Skeletal muscle satellite cell (primary cell): ENCODE results near the gene IKZF1. TPM values are rescaled to one million over a fixed set of nuclear protein-coding genes. Genes with fewer than 3 reads are reported as not detected.
A peak's percentile ranks its signal among the peaks of the same experiment; 100 is the strongest.

Experiments
- H3K27me3 ChIP-seq: 2 replicates; pipeline ENCODE4 v1.7.0; 2013; ENCODE audit warnings: low read length; ENCODE audit not compliant: control insufficient read depth, insufficient read depth
- H3K36me3 ChIP-seq: 2 replicates; pipeline ENCODE4 v1.7.0; 2013; ENCODE audit warnings: mild to moderate bottlenecking, control low read depth, low read length; ENCODE audit not compliant: insufficient read depth
- H3K4me1 ChIP-seq: 2 replicates; pipeline ENCODE4 v1.7.0; 2013; ENCODE audit warnings: low read length; ENCODE audit not compliant: control insufficient read depth, insufficient read depth
- H3K4me2 ChIP-seq: 2 replicates; pipeline ENCODE4 v1.7.0; 2013; ENCODE audit warnings: mild to moderate bottlenecking, low read length
- H3K4me3 ChIP-seq: 2 replicates; pipeline ENCODE4 v1.7.0; 2013; ENCODE audit warnings: low read length
- H3K9ac ChIP-seq: 2 replicates; pipeline ENCODE4 v1.7.0; 2013; ENCODE audit warnings: mild to moderate bottlenecking, low read depth, low read length, moderate library complexity
- H3K9me3 ChIP-seq: replicated peaks from 2 replicates; pipeline ENCODE4 v1.7.0; 2013; ENCODE audit warnings: mild to moderate bottlenecking, control low read depth, low read length
- small RNA-seq: library from RNA; depleted of rRNA; stranded (forward); fragments of <200 nt; gene quantifications from one replicate; pipeline ENCODE3, GENCODE V24; 2012

IKZF1 gene

DNA sequence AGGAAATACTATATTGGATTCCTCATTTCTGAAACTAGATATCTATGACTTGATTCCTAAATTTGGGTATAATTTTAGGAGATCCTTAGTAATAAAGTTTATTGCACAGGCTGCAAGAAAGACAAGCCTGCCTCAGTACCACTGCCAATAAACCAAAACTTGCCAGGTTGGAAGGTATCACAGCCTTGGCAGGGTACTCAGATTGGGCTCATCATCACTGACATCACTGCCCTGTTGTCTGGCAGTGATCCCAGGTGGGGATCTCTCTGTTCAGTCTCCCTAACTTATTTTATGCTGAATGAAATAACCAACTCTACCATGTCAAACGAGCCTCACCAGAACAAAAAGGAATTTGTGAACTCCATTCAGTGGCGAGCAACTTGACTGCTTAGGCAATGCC, 126.8 kb downstream of the IKZF1 start:
- H3K4me1 ChIP-seq: peaks cover 7% of the 10 kb centered on the region
- H3K9me3 ChIP-seq: no peaks in the 10 kb centered on the region
- H3K9ac ChIP-seq: no peak overlapping the region
- H3K36me3 ChIP-seq: no peaks in the 10 kb centered on the region
- H3K4me3 ChIP-seq: no peak overlapping the region
- H3K4me2 ChIP-seq: no peak overlapping the region
- no peaks in the 10 kb centered on the region for H3K27me3 ChIP-seq

DNA sequence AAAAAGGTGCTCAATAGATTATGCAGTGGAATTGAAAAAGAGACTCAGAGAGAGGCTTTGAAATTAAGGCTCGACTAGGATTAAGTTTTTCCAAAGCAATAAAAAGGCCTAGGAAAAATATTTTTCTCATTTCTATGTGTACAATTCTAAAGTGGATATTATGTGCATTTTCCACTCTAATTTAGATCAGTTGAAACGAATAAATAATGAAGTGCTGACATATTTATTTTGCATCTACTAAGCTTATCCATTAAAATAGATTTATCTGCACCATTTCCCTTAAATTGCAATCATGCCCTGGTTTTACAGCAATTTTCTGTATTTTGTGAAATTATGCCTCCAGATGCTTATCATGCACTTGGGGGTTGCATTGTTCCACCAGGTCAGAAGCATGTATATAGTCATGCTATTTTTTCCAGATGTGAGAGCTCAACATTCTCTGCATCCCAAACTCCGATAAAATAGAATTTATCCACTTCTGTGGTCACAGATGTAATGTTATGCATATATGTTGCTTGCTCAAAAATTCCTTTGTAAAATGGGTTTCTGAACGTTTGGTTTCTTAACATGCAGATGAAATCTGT, 127.3 kb downstream of the IKZF1 start:
- H3K36me3 ChIP-seq: no peaks in the 10 kb centered on the region
- H3K9ac ChIP-seq: no peak overlapping the region
- peaks cover 10% of the 10 kb centered on the region for H3K4me1 ChIP-seq
- no peak overlapping the region for H3K4me2 ChIP-seq
- no peak overlapping the region for H3K4me3 ChIP-seq
- H3K27me3 ChIP-seq: no peaks in the 10 kb centered on the region
- no peaks in the 10 kb centered on the region for H3K9me3 ChIP-seq

DNA sequence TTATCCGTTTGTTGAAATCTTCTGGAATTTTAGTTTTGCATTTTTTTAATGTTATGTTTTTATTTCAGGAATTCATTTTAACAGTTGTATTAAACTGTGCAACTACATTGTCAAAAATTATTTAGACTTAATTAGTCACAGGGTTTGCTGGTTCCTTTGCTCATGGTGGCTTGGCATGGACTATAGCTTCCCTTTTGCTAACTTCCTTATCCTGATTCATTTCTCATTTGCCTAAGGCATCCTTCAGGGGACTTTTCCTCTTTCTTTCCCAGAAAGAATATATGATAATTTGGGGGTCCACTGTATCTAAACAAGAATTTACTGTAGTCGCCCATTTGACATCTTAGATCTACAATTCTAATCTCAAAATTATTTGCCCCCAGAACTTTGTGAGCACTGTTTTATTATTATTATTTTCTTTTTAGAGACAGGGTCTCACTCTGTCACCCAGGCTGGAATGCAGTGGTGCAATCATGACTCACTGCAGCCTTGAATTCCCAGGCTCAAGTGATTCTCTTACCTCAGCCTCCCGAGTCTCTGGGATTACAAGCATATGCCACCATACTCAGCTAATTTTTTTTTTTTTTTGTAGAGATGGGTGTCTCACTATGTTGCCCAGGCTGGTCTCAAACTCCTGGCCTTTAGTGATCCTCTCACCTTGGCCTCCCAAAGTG, 131.8 kb downstream of the IKZF1 start:
- Histone ChIP-seq H3K4me3 (no peak overlapping the region), H3K9ac (no peak overlapping the region), H3K27me3 (no peaks in the 10 kb centered on the region), H3K9me3 (no peaks in the 10 kb centered on the region), H3K4me2 (peak overlapping the region; percentile 17), H3K4me1 (peaks cover 14% of the 10 kb centered on the region), H3K36me3 (peaks cover 4% of the 10 kb centered on the region)

DNA sequence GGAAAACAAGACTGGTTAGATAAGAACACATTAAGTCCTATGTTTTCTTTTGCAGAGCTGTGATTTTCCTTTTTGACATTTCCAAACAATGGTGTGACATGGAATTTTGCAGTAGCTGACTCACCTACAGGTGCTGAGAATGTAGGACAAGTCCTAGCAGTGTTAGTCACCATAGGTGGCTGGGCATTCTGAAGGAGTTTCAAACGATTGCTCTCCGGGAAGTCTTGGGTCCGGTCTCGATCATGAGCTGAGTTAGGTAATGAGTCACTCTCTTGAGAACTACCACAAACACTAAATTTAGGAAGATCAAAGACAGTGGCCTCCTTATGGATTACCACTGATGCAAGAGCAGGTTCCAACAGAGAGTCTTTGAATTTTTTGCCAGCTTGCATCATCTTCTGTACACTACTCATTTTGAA, 142.0 kb downstream of the IKZF1 start:
- H3K9ac ChIP-seq: no peak overlapping the region
- no peaks in the 10 kb centered on the region for H3K27me3 ChIP-seq
- H3K4me2 ChIP-seq: no peak overlapping the region
- no peaks in the 10 kb centered on the region for H3K9me3 ChIP-seq
- peaks cover 16% of the 10 kb centered on the region for H3K36me3 ChIP-seq
- peaks cover 16% of the 10 kb centered on the region for H3K4me1 ChIP-seq
- no peak overlapping the region for H3K4me3 ChIP-seq

DNA sequence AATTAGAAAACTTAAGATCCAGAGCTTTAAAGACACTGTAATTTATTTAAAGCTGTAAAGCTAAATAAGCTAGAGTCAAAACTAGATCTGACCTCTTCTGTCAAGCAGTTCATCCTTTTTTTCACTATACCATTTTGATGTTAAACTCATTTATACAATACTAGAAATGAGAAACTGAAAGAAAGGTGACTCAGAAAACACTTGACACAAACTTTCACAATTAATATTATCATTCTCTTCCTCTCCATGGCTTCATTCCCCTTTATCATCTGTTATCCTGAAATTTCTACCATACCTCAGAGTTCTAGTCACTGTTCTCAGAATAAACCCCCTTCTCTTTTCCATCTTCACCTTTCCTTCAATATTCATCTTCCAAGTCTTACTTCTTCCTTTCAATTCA, 144.3 kb downstream of the IKZF1 start:
- H3K4me1 ChIP-seq: peaks cover 16% of the 10 kb centered on the region
- H3K9ac ChIP-seq: peak overlapping the region; percentile 90
- peaks cover 16% of the 10 kb centered on the region for H3K36me3 ChIP-seq
- no peaks in the 10 kb centered on the region for H3K9me3 ChIP-seq
- peak overlapping the region; percentile 97 for H3K4me2 ChIP-seq
- peaks cover 5% of the 10 kb centered on the region for H3K27me3 ChIP-seq
- H3K4me3 ChIP-seq: peak overlapping the region; percentile 96

DNA sequence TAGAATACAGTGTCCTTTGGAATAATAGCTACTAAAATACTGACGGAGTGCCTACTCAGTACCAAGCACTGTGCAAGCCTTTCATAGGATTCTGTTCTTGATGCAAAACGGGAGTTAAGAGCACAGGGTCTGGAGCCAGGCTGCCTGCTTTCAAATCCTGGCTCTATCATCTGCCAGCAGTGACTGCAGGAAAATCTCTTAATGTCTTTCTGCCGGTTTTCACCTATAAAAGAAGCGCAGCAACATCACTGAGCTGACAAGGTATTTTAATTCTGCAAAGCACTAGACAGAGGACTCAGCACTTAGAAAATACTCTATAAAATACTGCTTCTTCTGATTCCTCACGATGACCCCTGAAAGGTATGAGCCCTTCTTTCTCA, 145.0 kb downstream of the IKZF1 start:
- H3K4me2 ChIP-seq: peak overlapping the region; percentile 97
- peaks cover 16% of the 10 kb centered on the region for H3K4me1 ChIP-seq
- peaks cover 16% of the 10 kb centered on the region for H3K36me3 ChIP-seq
- H3K9me3 ChIP-seq: no peaks in the 10 kb centered on the region
- peaks cover 12% of the 10 kb centered on the region for H3K27me3 ChIP-seq
- H3K4me3 ChIP-seq: peak overlapping the region; percentile 96
- peak overlapping the region; percentile 90 for H3K9ac ChIP-seq

DNA sequence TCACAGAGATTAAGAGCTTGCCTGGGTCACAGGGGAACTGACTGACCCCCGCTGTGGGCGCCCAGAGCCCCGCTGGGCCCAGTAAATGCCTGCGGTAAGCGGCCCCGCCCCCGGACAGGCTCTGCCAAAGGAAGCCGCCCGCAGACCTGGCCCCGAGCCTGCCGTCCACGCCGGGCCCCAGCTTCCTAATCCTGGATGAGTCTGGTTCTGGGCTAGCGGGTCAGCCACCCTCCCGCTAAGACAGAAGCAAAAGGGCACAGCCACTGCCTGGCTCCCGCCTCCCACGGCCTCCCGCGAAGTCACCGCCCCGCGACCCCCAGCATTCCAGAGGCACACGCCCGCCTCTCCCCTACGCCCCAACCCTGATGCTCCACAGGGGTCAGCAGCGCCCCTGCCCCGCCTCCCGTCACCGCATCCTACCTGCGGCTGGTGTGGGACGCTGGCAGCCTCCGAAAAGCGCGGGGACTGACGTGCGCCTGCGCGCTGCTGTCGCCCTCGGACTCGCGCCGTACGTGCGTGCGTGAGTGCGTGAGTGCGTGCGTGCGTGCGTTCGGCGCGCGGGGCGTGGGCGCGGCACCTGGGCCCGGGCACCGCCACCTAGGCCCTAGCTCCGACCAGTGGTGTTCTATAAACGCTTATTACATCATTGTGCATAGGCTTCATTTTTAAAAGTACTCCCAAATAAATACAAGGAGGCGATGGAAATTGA, 145.5 kb downstream of the IKZF1 start, which contains the start of gene FIGNL1:
TSS of gene FIGNL1 (minus strand) at position 470 of the 709 bp plus-strand sequence. CDS start 3,063 bp downstream, outside the sequence.
- Histone ChIP-seq H3K4me3 (peak within 1 kb of the TSS; percentile 96), H3K9me3 (no peaks in the 10 kb centered on the region), H3K4me2 (peak within 1 kb of the TSS; percentile 97), H3K4me1 (peaks cover 16% of the 10 kb centered on the region), H3K27me3 (peaks cover 17% of the 10 kb centered on the region), H3K36me3 (peaks cover 16% of the 10 kb centered on the region), H3K9ac (peak within 1 kb of the TSS; percentile 90)

DNA sequence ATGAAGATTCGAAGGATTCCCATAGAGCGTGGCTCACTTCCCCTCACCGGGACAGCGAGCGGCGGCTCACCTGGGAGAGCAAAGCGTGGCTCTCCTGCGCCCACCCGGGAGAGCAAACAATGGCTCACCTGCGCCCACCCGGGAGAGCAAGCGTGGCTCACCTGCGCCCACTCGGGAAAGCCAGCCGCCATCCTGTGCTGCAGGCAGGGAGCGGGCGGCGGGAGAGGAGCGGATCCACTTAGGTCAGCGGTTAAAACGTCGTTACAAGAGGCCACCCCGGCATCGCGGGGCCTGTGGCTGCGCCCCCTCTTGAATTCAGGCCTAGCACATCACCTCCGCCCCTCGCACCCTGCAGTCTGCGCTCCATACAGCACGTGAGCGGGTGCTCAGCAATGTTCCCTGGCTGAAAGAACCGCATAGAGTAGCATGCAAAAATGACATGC, 146.1 kb downstream of the IKZF1 start:
- Histone ChIP-seq H3K9ac (peak overlapping the region; percentile 90), H3K27me3 (peaks cover 23% of the 10 kb centered on the region), H3K9me3 (no peaks in the 10 kb centered on the region), H3K4me1 (peaks cover 16% of the 10 kb centered on the region), H3K4me2 (peak overlapping the region; percentile 97), H3K36me3 (peaks cover 15% of the 10 kb centered on the region), H3K4me3 (peak overlapping the region; percentile 96)

Small RNAs within 50 kb of the gene (small RNA-seq; reads per million reads assigned to genes)
- gene RNU6-1091P: not detected
